ENCODE measurements around the gene UBL4B. TPM values are rescaled to one million over a fixed set of nuclear protein-coding genes. Genes with fewer than 3 reads are reported as not detected.
A peak's percentile ranks its signal among the peaks of the same experiment; 100 is the strongest.

The UBL4B gene
- total and polyA plus RNA-seq, 9 of the 15 experiments (the other 6 are each of a cell fraction or from before 2014, with no cell fraction given): not detected

GRCh38 chr1:110067479-110067892 is 44.8 kb upstream of the UBL4B start (continued):
- TF ChIP-seq PRDM10 (IDR thresholded peaks at IDR 0.05; ENCODE audit: partially characterized antibody): no peak
- TF ChIP-seq ZNF263 (CRISPR knock-in tag; IDR thresholded peaks at IDR 0.05; ENCODE audit: borderline replicate concordance): no peak

GRCh38 chr1:110067893-110068645 is 44.2 kb upstream of the UBL4B start:
- H3K36me3 ChIP-seq (ENCODE audit: control insufficient read depth, insufficient read depth, low read length): no peaks in the 10 kb centered on the region
- peaks cover 8 to 23% of the 10 kb centered on the region in 2 experiments; a peak in 4 of 5 replicates for H3K27me3 ChIP-seq (ENCODE audit: control insufficient read depth in 2 of 2, insufficient read depth in 2 of 2, low read length in 2 of 2)
- H3K4me3 ChIP-seq: no peak overlapping the region
- ChIA-PET POLR2A (interaction anchor here (1.6 kb wide), 1 partner anchor 33 kb away, joined by 5 read pairs; the partner anchor contains the start of gene STRIP1), CTCF (ENCODE audit: low intra/inter-chr PET ratio) (no interaction called here)
- H3K27ac ChIP-seq (ENCODE audit: extremely low read depth, low read depth, low read length): no peak overlapping the region
- no peak for FAIRE-seq
- H3K4me2 ChIP-seq (ENCODE audit: insufficient read depth, low read length): no peak overlapping the region
- no peak for DNase-seq (ENCODE audit: extremely low read depth in 1 of 4, low spot score in 3 of 4)
- peaks cover 0 to 8% of the 10 kb centered on the region in 2 experiments; a peak in 1 of 5 replicates for H3K4me1 ChIP-seq (replicated peaks in 1 of 2; ENCODE audit: control insufficient read depth in 2 of 2, insufficient read depth in 2 of 2, low read length in 2 of 2)
- 81% methylated on average over 67 of the region's 68 CpGs for WGBS (ENCODE audit: insufficient coverage, low coverage, missing lambda C conversion rate)
- no peak for TF ChIP-seq ARNT (IDR thresholded peaks at IDR 0.05)
- 0 out of 2 replicates have a peak, but pooled peaks have one; percentile 22 for TF ChIP-seq POLR2G (IDR thresholded peaks at IDR 0.05; ENCODE audit: low read depth, low read length)
- TF ChIP-seq SMARCC2 (IDR thresholded peaks at IDR 0.05; ENCODE audit: low read depth): no peak
- TF ChIP-seq ZFP91 (CRISPR knock-in tag; IDR thresholded peaks at IDR 0.05): no peak
- peak; percentile 62 for TF ChIP-seq ZBTB33 (CRISPR knock-in tag; IDR thresholded peaks at IDR 0.05)
- no peaks in the 10 kb centered on the region for H3K9me1 ChIP-seq (ENCODE audit: control insufficient read depth, insufficient read depth, low read length)
- no peak for ATAC-seq
- no TSS peak for BruUV-seq (replicated peaks)
- H2AFZ ChIP-seq (ENCODE audit: low read depth, low read length): no peak overlapping the region
- peaks cover 8% of the 10 kb centered on the region; the same call in 1 of the 2 replicates for H4K20me1 ChIP-seq (replicated peaks; ENCODE audit: control insufficient read depth, insufficient read depth, low read length)
- no peaks in the 10 kb centered on the region for H3K9me3 ChIP-seq (replicated peaks; ENCODE audit: control insufficient read depth, insufficient read depth, low read depth, low read length)
- H3K9ac ChIP-seq (ENCODE audit: insufficient read depth in 1 of 2, low read depth in 2 of 2, low read length in 2 of 2): no peak overlapping the region
- intact Hi-C loops (cut with micrococcal nuclease): no loop called here
- no peaks in the 10 kb centered on the region for H3K79me2 ChIP-seq (ENCODE audit: control insufficient read depth, insufficient read depth, low read length)
- in situ Hi-C loops (cut with MboI): no loop called here
